HEK293T (cell line): ENCODE measurements around the gene EFCAB13.

Experiments
- CTCF ChIA-PET: fragments of 350-600 bp; formaldehyde crosslinking; extraction: SDS; loops from one replicate; lab custom pipeline; 2021; ENCODE audit warnings: antibody characterized with exemption, inconsistent platforms; lab: Yijun Ruan, JAX
- POLR2A ChIA-PET: fragments of 350-600 bp; formaldehyde crosslinking; extraction: SDS; loops from one replicate; lab custom pipeline; 2020; ENCODE audit warnings: antibody characterized with exemption, inconsistent platforms; lab: Yijun Ruan, JAX
- DNase-seq: peaks from one replicate; pipeline ENCODE4 v3.0.0; 2012; ENCODE audit warnings: mixed read lengths; ENCODE audit errors: extremely low spot score
- ARNT ChIP-seq: fragments of 450-650 bp; IDR thresholded peaks from 2 replicates; pipeline ENCODE4 v1.6.1; 2017; ENCODE audit warnings: mild to moderate bottlenecking
- BHLHE40 ChIP-seq: fragments of 450-650 bp; IDR thresholded peaks from 2 replicates; pipeline ENCODE4 v1.6.1; 2016; ENCODE audit warnings: mild to moderate bottlenecking, moderate library complexity, borderline replicate concordance
- CTBP1 ChIP-seq: fragments of 450-650 bp; IDR thresholded peaks from 2 replicates; pipeline ENCODE4 v1.6.1; 2016; ENCODE audit warnings: borderline replicate concordance
- ELF4 ChIP-seq: fragments of 450-650 bp; IDR thresholded peaks from 2 replicates; pipeline ENCODE4 v1.6.1; 2017; ENCODE audit warnings: antibody characterized with exemption
- FOXA1 ChIP-seq: fragments of 450-650 bp; IDR thresholded peaks from 2 replicates; pipeline ENCODE4 v1.6.1; 2016; ENCODE audit warnings: mild to moderate bottlenecking
- FOXK2 ChIP-seq: fragments of 450-650 bp; IDR thresholded peaks from 2 replicates; pipeline ENCODE4 v1.6.1; 2016; ENCODE audit warnings: mild to moderate bottlenecking
- FOXM1 ChIP-seq: fragments of 450-650 bp; IDR thresholded peaks from 2 replicates; pipeline ENCODE4 v1.6.1; 2017; ENCODE audit warnings: mild to moderate bottlenecking, borderline replicate concordance
- HDGF ChIP-seq: fragments of 450-650 bp; IDR thresholded peaks from 2 replicates; pipeline ENCODE4 v1.6.1; 2017; ENCODE audit warnings: antibody characterized with exemption, borderline replicate concordance
- L3MBTL2 ChIP-seq: fragments of 450-650 bp; conservative IDR thresholded peaks from 2 replicates; pipeline ENCODE4 v1.6.1; 2016; ENCODE audit warnings: mild to moderate bottlenecking
- LEF1 ChIP-seq: fragments of 450-650 bp; IDR thresholded peaks from 2 replicates; pipeline ENCODE4 v1.6.1; 2017; ENCODE audit warnings: mild to moderate bottlenecking, borderline replicate concordance
- NFRKB ChIP-seq: fragments of 450-650 bp; IDR thresholded peaks from 2 replicates; pipeline ENCODE4 v1.6.1; 2016; ENCODE audit warnings: mild to moderate bottlenecking, moderate library complexity
- PKNOX1 ChIP-seq: fragments of 450-650 bp; IDR thresholded peaks from 2 replicates; pipeline ENCODE4 v1.6.1; 2016
- SP1 ChIP-seq: fragments of 450-650 bp; IDR thresholded peaks from 2 replicates; pipeline ENCODE4 v1.6.1; 2017
- SUZ12 ChIP-seq: fragments of 450-650 bp; IDR thresholded peaks from 2 replicates; pipeline ENCODE4 v1.6.1; 2016; ENCODE audit warnings: mild to moderate bottlenecking
- TARDBP ChIP-seq: fragments of 450-650 bp; IDR thresholded peaks from 2 replicates; pipeline ENCODE4 v1.6.1; 2016
- ZNF384 ChIP-seq: fragments of 450-650 bp; IDR thresholded peaks from 2 replicates; pipeline ENCODE4 v1.6.1; 2016

Gene EFCAB13

DNA sequence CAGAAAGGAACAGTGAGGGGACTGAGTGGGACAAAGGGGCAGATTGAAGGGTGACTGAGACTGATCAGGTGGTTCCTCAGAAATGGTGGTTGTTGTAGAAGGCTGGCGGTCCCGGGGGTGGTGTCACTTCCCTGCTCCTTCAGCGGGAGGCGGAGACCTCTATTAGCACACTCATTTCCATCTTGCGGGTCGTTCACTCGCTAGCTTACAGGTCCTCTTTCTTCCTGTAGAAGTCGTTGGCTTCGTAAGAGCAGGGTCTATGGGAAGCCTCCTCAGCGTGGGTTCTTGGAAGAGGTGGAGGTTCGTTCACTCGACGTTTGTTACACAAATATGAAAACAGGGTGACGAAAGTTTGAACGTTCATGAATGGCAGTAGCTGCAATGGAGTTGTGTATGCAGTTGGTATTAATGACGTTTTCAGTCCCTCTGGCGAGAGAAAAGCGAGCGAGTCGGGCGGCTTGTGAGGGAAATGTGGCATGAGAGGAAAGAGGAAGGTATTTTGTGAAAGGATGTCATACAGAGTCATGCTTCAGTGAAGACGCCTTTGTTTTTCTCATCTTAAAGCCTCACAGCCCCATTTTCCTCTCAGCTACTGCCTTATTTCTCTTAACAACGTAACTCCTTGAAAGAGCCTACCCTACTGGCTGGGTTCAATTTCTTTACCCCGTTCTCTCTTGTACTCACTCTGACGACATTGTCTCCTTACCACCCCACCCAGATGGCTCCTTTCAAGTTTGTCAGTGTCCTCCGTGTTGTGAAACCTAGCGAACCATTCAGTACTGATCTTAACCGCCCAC is 667 bp downstream of the EFCAB13 start:
- ChIA-PET CTCF (no interaction called here), POLR2A (interaction anchor here (1.3 to 1.6 kb wide), 2 partner anchors 12 to 14 kb away, joined by 3 to 9 read pairs; no protein-coding TSS in a partner anchor)
- no peak for TF ChIP-seq BHLHE40
- no peak for DNase-seq

GRCh38 chr17:47325176-47325575 is 1.4 kb downstream of the EFCAB13 start:
- ChIA-PET POLR2A (no interaction called here), CTCF (interaction anchor here (1.0 kb wide), 1 partner anchor 10 kb away, joined by 3 read pairs; no protein-coding TSS in a partner anchor)
- no peak for TF ChIP-seq ZNF384
- TF ChIP-seq SUZ12, result no peak
- TF ChIP-seq CTBP1, result no peak
- no peak for TF ChIP-seq SP1
- no peak for DNase-seq

DNA sequence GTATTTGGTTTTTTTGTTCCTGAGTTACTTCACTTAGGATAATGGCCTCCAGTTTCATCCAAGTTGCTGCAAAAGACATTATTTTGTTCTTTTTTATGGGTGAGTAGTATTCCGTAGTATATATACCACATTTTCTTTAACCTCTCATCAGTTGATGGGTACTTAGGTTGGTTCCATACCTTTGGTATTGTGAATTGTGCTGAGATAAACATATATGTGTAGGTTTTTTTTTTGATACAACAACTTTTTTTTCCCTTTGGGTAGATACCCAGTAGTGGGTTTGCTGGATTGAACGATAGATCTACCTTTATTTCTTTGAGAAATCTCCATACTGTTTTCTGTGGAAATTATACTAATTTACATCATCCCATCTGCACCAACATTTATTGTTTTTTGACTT is 6.8 kb downstream of the EFCAB13 start:
- DNase-seq, result no peak
- ChIA-PET POLR2A (no interaction called here), CTCF (no interaction called here)
- TF ChIP-seq ARNT (no peak), ELF4 (no peak), TARDBP (no peak), SUZ12 (no peak), FOXM1 (no peak), FOXA1 (no peak), FOXK2 (no peak)

DNA sequence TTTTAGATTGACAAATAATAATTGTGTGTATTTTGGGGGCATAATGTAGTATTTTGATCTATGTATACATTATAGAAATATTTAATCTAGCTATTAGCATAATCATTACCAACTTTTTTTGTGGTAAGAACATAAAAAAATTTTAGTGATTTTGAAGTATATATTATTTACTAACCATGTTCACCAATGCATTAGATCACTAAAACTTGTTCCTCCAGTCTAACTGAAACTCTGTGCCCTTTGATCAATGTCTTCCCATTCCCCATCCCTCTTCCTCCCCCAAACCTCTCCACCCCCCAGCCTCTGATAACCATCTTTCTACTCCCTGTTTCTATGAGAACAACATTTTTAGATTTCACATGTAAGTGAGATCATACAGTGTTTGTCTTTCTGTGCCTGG is 8.5 kb downstream of the EFCAB13 start:
- ChIA-PET CTCF (no interaction called here), POLR2A (no interaction called here)
- DNase-seq, result no peak
- no peak for TF ChIP-seq HDGF
- TF ChIP-seq CTBP1, result no peak
- TF ChIP-seq SP1, result no peak
- TF ChIP-seq L3MBTL2, result no peak
- TF ChIP-seq NFRKB, result no peak

DNA sequence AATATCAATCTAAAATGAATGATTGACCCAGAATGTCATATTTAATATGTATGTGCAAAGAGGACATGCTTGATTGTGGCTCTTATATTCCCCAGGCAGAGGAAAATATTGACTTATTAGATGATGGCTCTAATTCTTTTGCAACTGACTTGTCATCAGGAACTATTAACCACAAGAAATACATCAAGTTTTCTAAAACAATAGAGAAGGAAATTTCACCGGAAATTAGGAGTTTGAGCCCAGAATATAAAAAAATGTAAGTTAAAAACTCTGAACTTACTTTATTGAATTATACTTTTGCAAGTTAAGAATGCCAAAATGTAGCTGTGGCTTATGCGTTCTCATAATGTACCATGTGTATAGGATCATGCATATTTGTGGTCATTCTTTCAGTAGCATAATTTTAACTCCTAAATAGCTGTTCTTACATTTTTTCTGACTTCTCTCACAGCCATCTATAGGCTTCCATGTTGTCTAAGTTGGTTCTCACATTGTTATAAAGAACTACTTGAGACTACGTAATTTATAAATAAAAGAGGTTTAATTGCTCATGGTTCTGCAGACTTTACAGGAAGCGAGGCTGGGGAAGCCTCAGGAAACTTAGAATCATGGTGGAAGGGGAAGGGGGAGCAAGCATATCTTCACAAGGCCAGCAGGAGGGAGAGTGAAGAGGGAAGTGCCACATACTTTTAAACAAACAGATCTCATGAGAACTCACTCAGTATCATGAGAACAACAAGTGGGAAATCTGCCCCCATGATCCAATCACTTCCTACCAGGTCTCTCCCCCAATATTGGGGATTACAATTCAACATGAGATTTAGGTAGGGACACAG is 11.6 kb downstream of the EFCAB13 start:
- TF ChIP-seq L3MBTL2 (no peak), BHLHE40 (no peak), SP1 (no peak), HDGF (no peak), FOXA1 (no peak), CTBP1 (no peak), SUZ12 (no peak), FOXK2 (no peak), LEF1 (no peak), ARNT (no peak), FOXM1 (no peak), TARDBP (no peak), PKNOX1 (no peak)
- POLR2A ChIA-PET, result no interaction called here
- no peak for DNase-seq
- CTCF ChIA-PET, result no interaction called here

GRCh38 chr17:47338026-47338425 is 14.3 kb downstream of the EFCAB13 start:
- CTCF ChIA-PET, result interaction anchor here (0.6 kb wide), 1 partner anchor 26 kb away, joined by 3 read pairs; no protein-coding TSS in a partner anchor
- TF ChIP-seq BHLHE40 (no peak), L3MBTL2 (no peak), FOXK2 (no peak), FOXA1 (no peak)
- no peak for DNase-seq
- POLR2A ChIA-PET, result no interaction called here

DNA sequence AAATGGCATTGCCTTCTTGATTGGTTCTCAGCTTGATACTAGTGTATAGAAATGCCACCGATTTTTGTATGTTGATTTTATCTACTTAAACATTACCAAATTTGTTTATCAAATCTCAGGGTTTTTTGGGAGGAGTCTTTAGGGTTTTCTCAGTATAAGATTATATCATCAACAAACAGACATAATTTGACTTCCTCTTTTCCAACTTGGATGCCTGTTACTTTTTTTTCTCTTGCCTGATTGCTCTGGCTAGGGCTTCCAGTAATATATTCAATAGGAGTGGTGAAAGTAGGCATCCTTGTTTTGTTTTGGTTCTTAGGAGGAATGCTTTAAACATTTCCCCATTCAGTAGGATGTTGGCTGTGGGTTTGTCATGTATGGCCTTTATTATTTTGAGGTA is 29.1 kb downstream of the EFCAB13 start:
- ChIA-PET CTCF (no interaction called here), POLR2A (no interaction called here)
- DNase-seq, result no peak

DNA sequence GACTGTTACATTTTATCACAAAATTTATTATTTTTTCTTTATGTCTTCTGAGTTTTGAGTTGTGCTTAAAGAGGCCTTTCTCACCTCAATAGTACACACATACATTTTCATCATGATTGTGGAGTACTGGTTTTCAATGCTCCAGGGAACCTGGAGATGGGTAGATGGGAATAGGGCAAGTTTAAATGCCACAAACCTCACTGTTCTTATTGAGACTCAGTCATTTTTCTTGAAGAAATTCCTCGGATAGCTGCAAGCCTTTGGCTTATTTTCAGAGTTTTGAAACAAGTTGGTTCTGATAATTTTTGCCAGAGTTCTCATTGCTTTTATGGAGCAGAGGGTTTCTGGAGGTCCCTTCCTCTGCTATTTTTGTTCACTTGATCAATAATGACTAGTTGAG is 34.9 kb downstream of the EFCAB13 start:
- POLR2A ChIA-PET, result no interaction called here
- no peak for DNase-seq
- CTCF ChIA-PET, result no interaction called here
- TF ChIP-seq ELF4 (no peak), HDGF (no peak), LEF1 (no peak), ZNF384 (no peak), L3MBTL2 (no peak), TARDBP (no peak), SUZ12 (no peak), BHLHE40 (no peak), FOXK2 (no peak), NFRKB (no peak), CTBP1 (no peak), SP1 (no peak)

More for the DNA sequence above, 29.1 kb downstream of the EFCAB13 start:
- TF ChIP-seq SUZ12 (no peak), NFRKB (no peak), HDGF (no peak), SP1 (no peak), BHLHE40 (no peak), ARNT (no peak)
